ENCODE data around the gene SDK2. TPM values are rescaled to one million over a fixed set of nuclear protein-coding genes. Genes with fewer than 3 reads are reported as not detected.

The SDK2 gene
- total and polyA plus RNA-seq, 2 of the 8 experiments (the other 6 are each of a cell fraction or from before 2014, with no cell fraction given) = 3.9 to 4.1 TPM

DNA sequence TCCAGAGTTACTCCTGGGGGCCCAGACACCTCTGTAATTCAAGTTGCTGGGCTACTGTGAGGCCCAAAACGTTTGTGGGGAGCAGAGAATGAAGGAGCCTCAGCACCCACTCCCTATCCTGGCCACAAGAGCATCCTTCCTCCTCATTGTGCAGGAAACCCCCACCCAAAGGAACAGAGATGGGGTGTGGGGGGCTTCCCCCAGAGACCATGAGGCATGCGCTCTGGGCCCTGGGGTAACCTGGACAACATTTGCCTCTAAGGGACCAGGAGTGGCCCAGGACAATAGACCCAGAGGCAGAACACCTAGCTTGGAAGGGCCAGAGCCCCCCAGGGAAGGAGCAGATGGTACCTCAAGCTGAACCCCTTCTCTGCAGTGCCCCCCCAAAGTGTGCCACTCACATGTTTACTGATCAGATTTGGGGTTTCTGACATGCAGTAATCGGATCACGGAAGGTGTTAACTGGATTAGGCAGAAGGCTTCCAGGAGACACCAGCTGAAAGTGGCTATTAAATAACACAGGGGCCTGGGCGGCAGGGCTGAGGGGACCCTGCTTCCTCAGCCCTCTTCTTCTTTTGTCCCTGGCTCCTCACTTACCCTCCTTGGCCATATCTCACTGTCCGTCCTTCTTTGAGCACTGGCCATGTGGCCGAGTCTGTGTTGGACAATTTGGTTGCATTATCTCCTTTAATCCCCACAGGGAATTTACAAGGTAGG, 50.8 kb downstream of the SDK2 start (continued):
- TF ChIP-seq RNF2 (IDR thresholded peaks at IDR 0.05; ENCODE audit: borderline replicate concordance, low read depth, low read length, missing control alignments, poor library complexity, severe bottlenecking) = no peak
